HG03571 (cell line): ENCODE results near the gene F11R.
"Not testable (repeated sequence)": the region's sequence is repeated elsewhere in the genome, so short reads cannot be mapped to it uniquely, and the experiment has no call there.

Experiments used
- ATAC-seq: cut with Tn5 transposase; IDR thresholded peaks from one replicate; pipeline ENCODE4 v1.9.1; 2021; ENCODE audit not compliant: unreplicated experiment

Gene F11R

DNA sequence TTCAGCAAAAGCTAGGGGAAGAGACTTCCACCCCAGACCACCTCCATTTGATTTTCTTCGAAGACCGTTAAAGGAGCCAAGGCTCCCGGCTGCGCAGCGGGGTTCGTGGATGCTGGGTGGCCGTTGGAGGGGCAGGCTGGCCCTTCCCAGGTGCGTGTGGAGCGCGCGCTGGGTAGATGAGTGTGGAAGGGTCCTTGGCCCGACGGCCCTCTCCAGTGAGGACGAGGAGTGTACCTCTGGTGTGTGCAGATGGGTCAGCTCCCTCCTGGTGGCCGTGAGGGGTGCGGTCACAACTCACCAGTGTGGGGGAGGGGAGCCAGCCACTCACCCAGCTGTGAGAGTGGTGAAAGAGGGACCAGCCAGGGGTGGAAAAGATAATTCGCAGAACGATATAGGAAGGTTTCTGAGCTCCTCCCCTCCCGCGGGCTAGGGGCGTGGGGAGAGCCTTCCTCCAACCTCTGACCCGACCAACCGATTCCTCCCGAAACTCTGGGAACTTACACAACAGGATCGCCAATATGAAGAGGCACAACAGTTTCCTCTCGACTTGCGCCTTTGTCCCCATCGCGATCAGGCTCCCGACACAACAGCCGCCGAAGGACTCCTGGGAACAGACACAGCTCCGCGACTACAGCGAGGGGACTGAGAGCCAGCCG, at the start of gene F11R:
Gene F11R, minus strand, starts transcription at position 644 of the 656 bp plus-strand sequence. Its CDS starts 79 bp downstream, at position 565.
- peak; percentile 21 for ATAC-seq

DNA sequence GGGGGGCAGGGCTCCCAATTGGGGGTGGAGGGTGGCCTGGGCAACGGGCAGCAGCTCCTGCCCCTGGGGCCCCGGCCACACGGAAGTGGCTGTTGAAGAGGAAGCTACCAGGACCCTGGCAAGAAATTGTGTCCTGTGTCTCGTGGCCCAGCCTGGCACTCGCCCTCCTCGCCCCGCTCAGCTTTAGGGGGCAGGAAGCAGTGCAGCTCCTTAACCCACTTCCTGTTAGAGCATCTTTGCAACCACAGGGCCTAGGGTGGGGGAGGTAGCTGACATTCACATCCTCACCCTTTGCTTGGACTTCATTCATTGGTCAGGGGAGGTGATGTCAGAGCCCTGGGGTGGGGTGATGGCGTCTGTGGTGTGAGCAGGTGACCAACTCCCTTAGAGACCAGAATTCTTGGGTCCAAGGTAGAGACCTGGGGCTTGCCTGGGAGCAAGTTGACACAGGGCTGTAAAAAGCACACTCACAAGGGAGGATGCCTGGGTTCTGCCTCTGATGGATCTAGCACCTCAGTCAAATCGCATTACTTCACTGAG, 48.8 kb upstream of the F11R start, which contains the start of gene ARHGAP30:
Gene ARHGAP30, minus strand, starts transcription at position 161 of the 540 bp plus-strand sequence. CDS start 267 bp downstream, outside the sequence.
- peak; percentile 85 for ATAC-seq

DNA sequence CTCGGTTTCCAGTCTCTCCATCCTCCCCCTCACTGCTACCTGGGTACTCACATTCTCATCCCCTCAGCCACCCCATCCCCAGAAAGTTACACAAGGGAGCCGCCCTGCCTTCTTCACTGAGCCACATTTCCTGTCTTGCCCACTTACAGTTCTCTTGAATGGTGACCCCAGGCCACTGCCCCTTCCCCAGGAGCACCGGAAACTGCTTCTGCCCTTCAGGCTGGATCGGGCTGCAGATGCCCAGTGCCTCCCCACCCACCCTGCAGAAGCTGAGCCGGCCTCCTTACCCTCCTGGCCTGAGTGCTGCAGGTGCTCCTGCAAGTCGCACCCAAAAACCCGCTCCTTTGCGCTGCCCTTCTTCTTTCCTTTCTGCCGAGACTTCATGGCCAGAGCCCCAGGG, 48.3 kb upstream of the F11R start:
- ATAC-seq: no peak

DNA sequence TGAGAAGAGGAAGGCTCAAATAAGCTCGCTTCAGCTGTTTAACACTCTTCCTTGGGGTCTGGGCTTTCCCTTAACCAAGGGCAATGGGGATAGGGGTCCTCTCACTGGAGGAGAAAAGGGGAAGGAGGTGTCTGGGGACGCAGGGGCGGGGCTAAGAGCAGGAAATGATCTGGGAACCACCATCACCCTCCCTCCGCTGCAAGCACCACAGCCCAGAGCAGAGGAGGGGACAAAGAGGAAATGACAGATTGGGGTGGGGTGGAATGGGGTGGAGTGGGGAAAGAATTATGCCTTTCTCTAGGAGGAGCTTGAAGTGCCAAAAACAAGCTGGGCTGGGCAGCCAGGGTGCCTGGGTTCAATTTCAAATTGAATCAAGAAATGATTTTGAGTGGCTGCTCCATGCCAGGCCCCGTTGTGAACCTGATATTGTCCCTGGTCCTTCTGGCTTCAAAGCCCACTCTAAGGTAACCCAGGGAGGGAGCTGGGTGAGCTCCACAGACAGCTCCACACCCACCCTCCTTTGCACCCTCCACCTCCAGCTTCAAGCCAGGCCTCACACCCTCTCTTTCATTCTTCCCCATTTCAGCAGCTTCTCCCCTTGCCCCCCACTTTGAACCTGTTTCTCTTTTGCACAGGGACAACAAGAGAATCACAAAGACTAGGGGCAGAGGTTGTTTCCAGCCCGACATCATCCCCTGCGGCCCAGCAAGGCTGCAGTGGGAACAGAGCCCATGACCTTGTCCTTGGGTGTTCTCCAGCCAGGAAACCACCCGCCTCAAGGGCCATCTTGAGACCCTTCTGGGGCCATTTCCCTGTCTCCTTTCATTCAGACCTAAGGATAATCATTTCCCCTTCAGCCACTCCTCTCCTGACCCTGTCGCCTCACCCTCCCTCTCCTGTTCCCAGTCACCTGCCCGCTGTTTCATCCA, 47.6 kb upstream of the F11R start:
- peak; percentile 52 for ATAC-seq

DNA sequence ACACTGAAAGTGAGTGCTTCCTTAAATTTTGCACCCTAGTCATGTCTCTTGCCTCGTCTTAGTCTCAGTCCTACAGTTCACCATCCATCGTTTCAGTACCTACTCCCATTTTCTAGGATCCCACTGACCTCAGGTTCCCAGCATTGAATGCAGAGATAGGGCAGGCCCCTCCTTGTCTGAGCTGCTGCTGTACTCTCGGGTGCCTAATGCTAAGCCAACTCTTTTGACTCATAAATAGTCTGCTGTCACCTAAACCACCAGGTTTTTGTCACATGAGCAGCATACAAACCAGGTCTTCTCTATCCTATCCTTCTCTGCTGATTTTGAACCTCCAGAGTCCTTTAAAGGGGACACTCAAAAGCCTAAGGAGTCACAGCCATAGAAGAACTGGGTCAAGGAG, 45.7 kb upstream of the F11R start:
- no peak for ATAC-seq

DNA sequence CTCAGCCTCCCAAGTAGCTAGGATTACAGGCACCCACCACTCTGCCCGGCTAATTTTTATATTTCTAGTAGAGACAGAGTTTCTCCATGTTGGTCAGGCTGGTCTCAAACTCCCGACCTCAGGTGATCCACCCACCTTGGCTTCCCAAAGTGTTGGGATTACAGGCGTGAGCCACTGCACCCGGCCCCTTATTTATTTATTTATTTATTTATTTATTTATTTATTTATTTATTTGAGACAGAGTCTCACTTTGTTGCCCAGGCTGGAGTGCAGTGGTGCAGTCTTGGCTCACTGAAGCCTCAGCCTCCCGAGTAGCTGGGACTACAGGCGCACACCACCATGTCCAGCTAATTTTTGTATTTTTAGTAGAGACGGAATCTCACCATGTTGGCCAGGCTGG, 44.7 kb upstream of the F11R start:
- ATAC-seq: not testable (repeated sequence)

DNA sequence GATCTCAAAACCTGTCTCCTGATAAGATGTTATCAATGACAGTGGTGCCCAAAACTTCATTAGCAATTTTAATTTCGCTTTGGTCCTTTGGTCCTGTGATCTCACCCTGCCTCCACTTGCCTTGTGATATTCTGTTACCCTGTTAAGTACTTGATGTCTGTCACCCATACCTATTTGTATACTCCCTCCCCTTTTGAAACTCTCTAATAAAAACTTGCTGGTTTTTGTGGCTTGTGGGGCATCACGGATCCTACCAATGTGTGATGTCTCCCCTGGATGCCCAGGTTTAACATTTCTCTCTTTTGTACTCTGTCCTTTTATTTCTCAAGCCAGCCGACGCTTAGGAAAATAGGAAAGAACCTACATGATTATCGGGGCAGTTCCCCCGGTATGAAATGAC, 43.0 kb upstream of the F11R start:
- not testable (repeated sequence) for ATAC-seq

DNA sequence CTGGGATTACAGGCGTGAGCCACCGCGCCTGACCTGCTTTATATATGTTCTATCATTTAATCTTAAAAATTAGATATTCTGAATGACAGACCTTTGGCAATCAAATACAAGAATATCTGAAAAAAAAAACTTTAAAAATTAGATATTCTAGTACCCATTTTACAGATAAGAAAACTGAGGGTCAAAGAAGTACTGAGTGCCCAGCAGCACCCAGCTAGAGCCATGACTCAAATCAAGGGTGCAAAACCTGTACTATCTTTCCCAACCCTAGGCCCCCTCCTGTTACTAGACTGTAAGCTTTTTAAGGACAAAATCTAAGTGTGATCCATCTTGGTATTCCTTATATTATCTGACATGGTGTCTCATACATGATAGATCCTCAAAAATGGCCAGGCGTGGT, 40.5 kb upstream of the F11R start:
- no peak for ATAC-seq

DNA sequence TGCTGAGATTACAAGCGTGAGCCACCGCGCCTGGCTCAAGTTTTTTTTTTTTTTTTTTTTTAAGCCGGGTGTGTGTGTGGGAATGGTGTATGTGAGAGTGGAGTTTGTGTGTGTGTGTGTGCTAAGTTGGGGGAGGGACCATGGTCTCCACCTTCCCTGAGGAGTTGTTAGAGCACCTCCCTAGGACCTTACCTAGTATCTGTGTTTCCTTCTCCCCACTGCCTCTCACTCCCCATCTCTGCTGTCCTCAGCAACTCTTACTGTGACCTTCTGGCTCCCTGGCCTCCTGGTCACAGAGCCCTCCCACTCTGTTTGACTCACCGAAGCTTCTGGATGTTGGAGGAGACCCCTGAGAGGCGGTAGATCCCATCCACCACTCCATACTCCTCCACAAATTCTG, 38.3 kb upstream of the F11R start:
- ATAC-seq: no peak

DNA sequence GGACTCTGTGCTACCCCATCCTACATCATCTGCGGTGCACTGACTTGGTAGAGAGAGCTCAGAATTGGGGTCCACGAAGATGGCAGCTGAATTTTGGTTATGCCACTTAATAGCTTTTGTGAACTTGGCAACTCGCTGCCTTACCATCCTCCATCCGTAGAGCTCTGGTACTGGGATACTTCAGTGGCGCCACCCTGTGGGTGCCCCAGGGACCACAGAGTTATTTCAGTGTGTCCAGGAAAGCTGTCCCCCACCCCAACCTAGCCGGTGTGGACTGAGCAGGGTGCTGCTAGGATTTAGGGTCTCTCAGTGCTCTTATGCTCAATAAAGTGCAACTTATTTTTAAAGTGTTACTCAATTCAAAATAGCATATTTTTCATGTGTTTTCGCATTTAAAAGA, 33.9 kb upstream of the F11R start:
- ATAC-seq: no peak

DNA sequence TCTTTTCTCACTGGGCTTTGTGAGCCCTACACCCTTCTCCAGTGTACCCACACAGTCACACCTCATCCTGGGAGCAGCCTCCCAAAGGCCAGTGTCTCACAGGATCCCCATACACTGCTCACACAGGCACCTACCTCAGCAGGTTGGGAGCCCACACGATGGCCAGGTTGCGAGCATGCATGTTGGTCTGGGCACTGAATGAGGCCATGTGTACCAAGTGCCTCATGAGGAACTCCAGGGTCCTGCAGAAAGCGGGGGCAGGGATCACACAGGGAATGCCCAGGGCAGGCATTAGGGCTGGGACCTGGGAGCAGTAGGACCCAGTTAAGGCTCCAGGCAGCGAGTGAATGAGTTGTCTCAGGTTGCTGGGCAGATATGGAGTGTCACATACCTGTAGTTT, 33.3 kb upstream of the F11R start:
- ATAC-seq: no peak

DNA sequence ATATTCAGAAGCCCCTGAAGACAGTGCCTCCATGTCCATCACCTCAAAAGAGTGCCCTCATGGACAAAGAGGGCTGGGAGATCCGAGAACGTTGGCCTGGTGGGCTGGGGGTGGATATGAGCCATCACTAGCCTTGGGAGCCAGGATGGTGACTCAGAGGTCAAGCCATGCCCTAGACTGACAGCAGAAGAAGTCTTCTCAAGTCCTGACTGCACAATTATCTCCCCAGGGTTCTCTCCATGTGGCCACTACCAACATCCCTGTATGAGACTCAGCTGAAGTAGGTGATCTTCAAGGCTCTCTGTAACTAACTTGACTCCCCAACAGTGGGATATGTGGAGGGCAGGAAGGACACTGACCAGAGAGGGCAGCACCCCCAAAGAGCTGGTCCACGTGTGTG, 31.9 kb upstream of the F11R start:
- no peak for ATAC-seq

DNA sequence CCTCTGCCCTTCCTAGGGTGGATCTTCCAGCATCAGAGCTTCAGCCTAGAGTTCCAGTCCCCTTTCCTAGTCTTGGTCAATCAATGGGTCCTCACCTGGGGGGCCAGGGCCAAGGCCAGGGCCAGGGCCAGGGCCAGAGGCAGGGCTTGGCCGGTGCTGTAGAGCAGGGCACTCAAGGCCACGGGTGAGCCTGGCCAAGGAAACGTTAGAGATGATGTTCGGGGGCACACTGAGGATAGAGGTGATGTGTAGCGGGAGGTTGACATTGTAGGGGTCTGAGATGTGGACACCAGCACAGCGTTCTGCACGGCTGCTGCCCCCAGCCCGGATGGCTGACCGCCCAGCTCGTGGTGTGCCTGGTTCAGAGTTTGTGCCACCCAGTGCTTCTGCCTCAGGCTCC, 30.3 kb upstream of the F11R start:
- no peak for ATAC-seq

DNA sequence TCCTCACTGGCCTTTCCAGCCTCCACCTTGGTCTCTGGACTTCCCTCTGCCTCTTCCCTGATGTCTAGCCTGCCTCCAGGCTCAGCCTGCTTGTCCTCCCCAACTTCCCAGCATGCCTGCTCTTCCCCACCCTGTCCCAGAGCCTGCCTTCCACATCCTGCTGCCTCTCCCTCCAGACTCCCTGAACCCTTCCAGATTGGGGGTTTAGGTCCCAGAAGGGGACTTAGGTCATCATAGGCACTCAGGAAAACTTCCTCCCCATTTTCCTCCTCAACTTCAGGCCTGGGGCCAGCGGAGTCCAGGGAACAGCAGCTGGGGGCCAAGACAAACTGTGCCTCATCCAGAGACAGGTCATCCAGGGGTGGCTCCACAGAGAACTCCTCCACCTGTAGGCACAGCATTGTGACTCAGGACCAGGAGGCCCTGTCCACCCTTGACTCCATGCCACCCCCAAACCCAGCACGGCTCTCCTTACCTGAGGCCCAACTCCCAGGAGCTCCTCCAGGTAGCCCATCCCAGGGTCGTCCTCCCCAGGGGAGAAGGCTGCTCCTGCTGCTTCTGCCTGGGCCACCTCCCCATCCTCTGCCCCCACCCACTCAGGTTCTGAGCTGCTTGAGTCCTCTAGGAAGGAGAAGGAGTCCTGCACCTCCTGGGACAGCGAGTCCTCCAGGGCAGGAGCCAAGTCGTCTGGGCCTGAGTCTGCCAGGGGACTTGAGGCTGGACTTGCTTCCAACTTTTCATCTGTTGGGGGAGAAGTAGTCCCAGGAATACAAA, 28.2 kb upstream of the F11R start:
- ATAC-seq: no peak

DNA sequence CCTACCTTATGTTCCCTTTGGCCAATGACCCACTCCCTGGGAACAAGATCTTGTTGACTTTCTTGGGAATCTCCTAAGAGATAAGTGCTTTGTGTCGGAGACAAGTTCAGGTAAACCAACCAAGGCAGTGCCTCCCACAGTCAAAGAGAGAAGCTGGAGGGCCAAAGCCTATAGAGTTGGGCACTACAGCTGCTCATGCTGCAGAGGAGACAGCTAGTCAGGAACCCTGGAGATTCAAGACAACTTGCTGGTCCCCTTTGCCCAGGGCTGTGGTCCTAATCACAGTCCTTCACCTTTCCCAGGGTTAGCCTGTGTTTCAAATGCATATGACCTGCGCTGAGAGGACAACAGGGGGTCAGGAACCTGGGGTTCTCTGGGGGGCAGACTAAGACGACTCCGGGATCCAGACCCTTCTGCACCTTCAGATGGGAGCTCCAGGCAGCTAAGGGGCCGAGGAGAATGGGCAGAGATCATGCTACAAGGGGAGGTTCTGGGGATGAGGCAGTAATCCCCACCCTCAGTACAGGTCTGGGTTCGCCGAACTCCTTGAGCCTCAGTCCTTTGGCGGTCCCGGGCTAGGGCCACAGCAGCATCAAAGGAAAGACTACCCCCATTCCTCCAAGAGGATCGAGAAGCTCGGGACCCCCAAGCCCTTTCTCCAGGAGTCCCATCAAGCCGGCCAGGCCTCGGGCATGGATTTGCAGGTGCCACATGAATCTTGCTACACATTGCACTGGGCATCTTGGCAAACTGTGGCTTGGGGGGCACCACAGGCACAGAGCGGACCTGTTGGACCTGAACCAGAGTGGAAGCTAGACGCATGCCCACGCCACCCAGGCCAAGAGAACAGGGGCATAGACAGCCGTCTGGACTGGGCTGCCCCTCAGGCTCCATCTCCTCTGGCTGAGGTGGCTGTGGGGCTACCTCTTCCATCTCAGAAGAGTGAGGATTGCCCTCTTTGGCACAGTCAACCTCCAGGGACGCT, 26.8 kb upstream of the F11R start:
- ATAC-seq: no peak

DNA sequence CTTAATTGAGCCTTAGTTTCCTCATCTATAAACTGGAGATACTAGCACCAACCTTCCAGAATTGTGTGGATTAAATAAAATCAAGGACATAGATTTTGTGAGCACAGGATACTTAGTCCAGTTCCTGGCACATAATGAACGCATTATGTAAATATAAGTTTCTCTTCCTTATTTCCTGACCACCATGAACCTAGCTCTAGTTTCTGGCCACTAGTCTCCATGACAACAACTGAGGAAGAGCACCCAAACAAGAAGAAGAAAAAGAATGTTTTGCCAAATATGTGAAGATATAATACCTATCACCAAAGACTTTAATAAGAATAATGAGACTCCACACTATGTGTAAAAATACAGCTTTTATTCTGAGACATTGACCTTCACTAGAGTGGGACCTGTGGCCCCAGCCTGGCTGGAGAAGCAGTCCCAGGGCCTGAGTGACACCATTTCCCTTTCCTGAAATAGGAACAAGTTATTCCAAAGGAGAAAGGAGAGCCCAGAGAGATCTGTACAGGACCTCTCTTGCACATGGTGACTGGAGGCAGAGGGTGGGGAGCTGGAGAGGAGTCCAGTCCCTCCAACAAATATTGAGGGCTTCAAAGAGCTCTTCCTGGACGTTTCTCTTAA, 25.8 kb upstream of the F11R start:
- peak; percentile 28 for ATAC-seq

DNA sequence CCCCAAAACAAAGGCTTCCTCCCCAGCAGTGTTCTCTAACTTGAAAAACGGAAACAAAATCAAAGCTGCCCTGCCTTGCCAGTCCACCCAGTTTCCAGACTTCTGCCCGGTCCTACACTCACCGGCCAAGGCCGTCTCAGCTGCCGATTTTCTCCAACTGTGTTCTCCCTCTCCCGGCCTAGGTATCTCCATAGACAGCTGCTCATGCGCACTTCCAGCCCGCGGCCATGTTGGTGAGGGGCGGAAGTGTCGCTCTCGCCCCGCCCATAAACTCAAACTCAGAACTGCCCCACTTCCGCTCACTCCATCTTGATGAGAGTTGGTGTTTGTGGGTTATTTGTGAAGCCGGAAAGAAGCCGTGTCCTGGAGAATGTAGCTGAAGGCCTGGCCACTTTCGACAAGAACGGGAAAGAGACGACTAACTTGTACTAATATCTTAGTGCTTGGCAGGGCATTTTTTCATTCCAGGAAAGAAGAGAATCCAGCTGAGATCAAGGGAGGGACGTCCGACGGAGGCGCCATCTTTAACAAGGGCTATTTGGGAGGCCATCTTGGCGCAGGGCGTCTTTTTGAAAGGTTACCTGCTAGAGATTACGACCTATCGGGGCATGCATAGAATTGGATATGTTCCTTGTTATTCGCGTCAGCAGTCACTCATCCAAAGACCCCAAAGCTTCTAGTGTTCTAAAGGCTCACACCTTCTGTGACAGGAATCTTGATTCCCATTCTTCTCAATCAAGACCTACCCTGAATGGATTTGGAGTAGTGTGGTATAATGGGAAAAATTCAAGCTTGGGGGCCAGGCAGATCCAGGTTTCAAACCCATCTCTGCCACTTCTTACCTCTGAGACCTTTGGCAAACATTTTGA, 25.0 kb upstream of the F11R start, which contains the start of gene USF1:
Gene USF1, minus strand, starts transcription at position 242 of the 869 bp plus-strand sequence. CDS start 2,702 bp downstream, outside the sequence.
- peak; percentile 43 for ATAC-seq
